ENCODE results near the gene STRC.
"Not testable (repeated sequence)": the region's sequence is repeated elsewhere in the genome, so short reads cannot be mapped to it uniquely, and the experiment has no call there.

Gene STRC
- 0 to 0.28 reads per million in 2 donors for total RNA-seq

DNA sequence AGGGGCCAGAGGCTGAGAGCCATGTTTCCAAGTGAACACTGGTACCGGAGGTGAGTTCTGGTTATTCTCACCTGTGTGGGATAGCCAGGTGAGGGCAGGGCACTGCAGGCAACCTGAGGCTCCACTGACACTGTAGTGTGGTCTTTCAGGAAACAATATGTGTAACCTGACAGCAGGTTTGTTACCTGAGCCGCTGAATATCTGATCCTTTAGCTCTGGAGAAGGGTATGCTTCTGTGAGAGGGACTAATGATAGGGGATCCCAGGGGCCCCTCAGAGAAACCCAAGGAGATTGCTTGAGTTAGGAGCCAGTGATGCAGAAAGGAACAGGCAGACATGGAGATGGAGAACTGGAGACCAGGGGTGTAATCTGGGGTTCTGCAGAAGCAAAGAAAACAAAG, at the start of gene STRC:
STRC (minus strand) TSS at position 101 of the 400 bp plus-strand sequence; CDS start at position 23, 78 bp downstream.
- not testable (repeated sequence) for DNase-seq

DNA sequence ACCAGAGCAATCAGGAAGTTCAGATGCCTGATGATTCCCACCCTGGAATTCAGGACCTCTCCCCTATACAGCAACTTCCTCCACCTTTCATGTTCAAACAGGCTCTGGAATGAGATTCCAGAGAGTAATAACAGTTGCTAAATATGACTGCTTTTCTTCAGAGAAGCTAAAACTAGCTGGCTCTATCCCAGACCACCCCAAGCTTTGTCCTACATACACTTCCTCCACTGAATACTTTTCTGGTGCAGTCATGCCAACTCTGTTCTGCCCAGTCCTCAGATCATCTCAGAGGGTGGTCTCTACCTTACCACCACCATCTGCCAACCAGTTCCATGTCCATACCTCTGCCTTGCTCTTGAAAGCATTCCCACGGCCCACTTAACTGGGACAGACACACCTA, 47.6 kb upstream of the STRC start:
- DNase-seq: not testable (repeated sequence)

DNA sequence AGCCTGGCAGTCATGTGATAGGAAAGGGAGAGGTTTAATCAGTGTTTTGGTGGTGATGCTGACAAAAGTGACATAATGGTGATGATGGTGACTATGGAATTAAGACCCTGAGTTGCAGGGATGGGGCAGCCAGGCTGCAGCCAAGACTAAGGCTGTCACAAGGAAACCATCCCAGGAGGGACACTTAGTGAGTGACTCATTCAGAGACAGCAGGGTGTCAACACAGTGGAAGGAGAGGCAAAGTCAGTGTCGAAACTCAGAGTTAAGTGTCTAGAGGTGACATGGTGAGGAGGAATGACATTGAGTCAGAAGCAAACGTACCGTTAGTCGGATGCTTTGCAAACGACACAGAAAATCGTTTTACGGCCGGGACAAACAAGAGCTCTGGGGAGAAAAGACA, 44.7 kb upstream of the STRC start:
- DNase-seq: not testable (repeated sequence)

DNA sequence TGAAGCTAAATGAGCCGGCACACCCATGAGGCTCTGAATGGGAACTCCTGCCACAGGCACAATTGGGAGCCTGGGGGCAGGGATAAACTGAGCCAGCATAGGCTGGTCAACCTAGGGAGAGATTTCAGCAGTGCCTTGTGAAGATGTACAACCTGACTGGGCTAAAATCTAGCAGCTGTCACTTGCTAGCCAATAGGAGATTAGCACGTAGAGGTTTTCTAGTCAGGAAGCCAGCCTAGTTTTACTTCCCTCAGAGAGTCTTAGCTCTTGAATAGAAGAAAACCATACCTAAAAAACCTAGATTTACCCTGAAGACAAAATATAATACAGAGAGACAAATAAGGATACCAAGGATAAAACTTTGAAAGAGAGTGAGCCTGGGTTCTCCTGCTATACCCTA, 43.7 kb upstream of the STRC start:
- DNase-seq: not testable (repeated sequence)

DNA sequence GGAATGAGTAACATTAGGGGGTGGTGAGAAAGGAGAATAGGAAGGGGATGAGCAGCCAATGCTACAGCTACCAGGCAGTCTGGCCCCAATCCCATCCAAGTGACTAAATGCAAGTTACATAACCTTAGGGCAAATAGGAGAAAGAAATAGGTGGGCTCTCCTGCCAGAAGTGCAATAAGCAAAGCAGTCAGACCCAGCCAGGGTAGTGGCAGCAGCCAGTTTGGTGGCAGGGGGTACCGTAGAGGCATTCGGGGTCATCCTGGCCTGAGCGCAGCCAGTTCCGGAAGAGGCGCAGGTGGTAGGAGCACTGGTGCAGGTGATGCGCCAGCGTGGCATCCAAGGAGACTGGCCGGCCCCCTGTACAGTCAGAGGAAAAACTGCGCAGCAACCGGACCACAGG, 41.1 kb upstream of the STRC start:
- DNase-seq: not testable (repeated sequence)

DNA sequence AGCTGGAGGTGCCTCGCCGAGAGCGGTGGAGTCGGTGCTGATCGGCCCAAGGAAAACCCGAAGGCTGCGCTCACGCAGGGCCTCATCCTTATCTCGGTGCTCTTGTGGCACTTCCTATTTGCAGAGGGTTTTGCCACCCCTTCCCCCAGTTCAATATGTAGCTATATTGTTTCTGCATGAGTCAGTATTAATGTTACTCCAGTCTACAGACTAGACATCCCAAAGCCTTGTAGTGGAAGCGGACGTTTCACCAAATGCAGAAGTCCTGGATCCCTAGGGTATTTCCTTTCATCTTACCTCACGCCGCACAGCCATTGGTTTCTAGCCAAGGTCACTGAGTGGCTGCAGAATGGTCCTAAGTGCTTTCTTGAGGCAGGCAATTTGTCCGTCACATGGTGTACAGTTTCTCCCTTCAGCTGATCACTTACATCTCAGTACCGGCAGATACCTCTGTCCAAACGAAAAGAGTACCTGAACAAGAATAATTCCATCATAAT, 30.9 kb upstream of the STRC start:
- DNase-seq: not testable (repeated sequence)

DNA sequence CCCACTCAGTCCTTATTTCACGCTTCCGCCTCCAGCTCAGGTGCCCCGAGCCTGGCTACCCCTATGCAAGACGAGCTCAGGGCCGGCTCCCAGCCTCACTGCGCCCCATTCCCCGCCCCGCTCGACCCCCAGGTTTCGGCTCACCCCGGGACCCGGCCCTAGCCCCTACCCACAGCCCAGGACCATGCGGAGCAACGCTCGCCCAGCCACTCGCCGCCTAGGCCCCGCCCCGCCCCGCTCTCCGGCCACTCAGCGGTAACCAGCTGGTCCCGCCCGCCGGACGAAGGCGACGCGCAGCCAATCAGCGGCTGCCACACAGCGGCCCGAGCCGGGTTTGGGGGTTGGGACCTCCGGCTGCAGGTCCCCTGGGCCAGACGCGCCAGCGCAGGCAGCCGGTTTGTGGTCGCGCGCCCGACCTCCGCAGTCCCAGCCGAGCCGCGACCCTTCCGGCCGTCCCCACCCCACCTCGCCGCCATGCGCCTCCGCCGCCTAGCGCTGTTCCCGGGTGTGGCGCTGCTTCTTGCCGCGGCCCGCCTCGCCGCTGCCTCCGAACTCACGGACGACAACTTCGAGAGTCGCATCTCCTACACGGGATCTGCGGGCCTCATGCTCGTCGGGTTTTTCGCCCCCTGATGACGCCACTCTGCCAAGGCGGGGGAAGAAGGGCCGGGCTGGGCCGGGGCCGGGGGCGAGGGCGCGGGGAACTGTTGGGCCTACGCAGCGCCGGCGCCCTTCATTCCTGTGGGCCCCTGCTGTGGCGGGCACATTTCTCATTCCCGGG, 30.2 kb upstream of the STRC start, which contains the start of gene CATSPER2:
CATSPER2 (minus strand) TSS at position 196 of the 781 bp plus-strand sequence. CDS start 783 bp downstream, outside the sequence.
- no peak for DNase-seq

DNA sequence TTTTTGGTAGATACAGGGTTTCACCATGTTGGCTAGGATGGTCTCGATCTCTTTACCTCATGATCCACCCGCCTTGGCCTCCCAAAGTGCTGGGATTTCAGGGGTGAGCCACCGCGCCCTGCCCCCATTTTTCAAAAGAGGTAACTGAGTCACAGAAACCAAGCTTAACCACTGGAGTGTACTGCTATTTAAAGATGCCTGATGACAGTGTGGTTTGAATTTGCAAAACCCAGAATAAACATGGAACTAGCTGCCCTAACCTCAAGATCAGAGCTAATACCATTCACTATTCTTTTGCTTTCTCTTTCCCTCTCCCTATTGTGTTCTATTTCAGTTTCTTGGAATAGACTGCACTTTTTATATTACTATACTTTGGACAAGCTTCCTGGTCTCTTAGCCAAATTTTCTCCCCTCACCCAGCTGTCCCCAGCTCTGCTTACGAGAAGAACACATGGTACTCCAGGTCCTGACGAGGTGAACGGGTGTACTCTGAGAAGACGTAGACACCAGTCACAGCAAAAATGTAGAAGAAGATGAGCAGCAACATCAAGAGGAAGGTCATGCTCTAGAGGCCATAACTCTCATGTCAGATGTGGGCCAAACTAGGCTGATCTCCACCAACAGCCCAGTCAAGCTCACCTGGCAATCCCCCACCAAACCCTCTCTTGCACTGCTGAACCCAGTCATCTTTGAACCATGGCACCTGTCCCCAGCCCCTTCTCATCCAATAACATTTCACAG, 20.0 kb upstream of the STRC start:
- not testable (repeated sequence) for DNase-seq

DNA sequence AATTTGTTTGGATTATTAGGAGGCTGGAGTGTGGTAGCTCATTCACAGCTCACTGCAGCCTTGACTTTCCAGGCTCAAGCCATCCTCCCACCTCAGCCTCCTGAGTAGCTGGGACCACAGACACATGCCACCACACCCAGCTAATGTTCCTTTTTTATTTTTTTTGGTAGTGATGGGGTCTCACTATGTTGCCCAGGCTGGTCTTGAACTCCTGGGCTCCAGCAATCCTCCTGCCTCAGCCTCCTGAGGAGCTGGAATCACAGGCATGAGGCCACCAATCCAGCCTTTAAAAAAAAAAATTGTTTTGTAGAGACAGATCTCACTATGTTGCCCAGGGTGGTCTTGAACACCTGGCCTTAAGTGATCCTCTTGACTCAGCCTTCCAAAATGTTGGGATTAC, 8.3 kb upstream of the STRC start:
- DNase-seq: not testable (repeated sequence)

DNA sequence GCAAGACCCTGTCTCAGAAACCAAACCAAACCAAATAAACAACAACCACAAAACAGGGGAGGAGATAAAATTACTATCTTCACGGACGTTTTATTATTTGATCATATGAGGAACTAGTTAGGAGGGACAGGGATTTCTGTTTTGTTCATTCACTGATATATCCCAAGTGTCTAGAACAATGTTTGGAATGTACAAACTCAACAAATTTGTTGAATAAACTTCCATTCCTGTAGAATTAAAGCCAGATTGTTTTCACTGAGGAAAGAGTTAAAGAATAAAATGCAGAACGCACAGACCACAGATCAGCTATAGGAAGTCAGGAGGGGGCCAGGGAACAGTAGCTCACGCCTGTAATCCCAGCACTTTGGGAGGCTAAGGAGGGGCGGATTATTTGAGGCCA, 6.5 kb upstream of the STRC start:
- no peak for DNase-seq

DNA sequence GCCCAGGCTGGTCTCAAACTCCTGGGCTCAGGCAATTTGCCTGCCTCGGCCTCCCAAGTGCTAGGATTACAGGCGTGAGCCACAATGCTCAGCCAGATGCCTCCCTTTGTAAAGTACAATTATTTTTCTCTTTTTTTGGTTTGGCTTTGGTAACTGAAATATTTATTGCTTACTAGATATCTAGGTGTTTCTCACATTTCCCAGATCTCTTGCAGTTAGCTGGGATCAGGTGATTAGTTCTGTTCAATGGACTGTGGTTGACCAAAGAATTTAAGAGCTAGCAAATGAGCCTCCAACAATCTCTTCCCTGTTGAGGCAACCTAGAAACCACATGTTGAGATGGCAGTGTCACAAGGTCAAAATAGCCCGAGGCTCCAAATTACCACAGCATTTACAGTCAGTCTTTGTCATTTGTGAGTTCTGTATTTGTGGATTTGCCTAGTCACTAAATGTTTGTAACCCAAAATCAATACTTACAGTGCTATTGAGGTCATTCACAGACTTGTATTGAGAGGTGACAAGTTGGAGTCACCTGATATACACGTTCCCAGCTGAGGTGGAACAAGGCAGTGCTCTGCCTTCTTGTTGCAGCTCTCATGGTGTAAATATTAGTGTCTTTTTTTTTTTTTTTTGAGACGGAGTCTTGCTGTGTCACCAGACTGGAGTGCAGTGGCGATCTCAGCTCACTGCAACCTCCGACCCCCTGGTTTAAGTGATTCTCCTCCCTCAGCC, 3.6 kb upstream of the STRC start:
- not testable (repeated sequence) for DNase-seq

DNA sequence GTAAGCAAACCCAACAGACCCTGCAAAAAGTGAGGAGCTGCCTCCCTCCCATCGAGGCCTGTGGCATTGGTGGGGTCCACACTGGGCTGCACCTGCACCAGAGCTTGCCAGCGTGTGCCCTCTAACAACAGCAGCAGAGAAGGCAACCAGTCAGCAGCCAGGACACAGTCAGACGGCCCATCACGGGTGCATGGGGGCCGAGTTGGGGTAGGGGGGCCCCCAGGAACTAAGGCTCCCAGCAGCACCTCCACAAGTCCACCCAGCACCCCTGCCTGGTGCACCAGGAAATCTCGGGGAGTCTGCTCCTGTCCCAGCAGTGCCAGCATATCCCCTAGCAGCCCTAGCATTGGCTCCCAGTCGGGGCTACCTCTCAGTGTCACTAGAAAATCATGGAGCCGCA, 850 bp downstream of the STRC start:
- not testable (repeated sequence) for DNase-seq

DNA sequence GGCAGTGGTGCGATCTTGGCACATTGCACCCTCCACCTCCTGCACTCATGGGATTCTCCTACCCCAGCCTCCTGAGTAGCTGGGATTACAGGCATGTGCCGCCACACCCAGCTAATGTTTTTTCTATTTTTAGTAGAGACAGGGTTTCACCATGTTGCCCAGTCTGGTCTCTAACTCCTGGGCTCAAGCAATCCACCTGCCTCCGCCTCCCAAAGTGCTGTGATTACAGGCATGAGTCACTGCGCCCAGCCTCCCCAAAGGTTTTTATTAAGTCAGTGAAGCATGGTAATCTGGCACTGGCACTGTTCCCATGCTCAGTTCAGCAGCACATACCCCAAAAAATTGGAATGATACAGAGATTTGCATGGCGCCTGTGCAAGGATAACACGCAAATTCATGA, 16.4 kb downstream of the STRC start:
- DNase-seq: not testable (repeated sequence)

DNA sequence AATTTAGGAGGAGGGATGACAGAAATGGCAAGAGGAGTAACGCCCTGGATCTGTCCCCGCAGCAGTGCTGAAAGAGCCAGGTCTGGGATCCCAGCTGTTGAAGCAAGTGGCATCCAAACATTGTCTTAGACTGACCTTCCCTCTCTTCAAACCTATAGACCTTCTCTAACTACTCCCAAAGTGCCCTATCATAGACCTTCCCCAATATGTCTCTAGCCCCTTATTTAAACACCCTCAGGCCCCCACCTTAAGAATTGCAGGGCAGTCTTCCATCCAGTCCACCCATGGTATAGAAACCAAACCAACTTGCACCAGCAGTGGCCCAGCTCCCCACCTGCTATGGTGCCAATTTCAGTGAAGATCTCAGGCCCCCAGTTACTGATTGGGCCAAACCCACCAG, 18.4 kb downstream of the STRC start:
- DNase-seq: not testable (repeated sequence)

DNA sequence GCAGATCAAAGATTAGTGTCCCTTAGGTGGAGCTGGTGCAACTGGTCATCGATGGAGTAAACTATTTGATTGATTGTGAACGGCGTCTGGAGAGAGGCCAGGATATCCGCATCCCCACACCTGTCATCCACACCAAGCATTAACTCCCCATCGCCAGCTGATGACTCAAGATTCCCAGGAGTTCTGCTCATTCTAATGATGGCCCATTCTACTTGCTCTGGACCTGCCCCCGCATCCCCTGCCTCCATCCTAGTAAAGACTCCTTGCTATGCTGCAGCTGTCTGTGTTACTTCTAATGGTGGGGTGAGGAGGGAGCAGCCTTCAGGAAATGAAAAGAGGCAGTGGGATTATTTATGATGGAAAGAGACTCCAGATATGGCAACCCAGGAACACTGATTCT, 19.5 kb downstream of the STRC start:
- not testable (repeated sequence) for DNase-seq

DNA sequence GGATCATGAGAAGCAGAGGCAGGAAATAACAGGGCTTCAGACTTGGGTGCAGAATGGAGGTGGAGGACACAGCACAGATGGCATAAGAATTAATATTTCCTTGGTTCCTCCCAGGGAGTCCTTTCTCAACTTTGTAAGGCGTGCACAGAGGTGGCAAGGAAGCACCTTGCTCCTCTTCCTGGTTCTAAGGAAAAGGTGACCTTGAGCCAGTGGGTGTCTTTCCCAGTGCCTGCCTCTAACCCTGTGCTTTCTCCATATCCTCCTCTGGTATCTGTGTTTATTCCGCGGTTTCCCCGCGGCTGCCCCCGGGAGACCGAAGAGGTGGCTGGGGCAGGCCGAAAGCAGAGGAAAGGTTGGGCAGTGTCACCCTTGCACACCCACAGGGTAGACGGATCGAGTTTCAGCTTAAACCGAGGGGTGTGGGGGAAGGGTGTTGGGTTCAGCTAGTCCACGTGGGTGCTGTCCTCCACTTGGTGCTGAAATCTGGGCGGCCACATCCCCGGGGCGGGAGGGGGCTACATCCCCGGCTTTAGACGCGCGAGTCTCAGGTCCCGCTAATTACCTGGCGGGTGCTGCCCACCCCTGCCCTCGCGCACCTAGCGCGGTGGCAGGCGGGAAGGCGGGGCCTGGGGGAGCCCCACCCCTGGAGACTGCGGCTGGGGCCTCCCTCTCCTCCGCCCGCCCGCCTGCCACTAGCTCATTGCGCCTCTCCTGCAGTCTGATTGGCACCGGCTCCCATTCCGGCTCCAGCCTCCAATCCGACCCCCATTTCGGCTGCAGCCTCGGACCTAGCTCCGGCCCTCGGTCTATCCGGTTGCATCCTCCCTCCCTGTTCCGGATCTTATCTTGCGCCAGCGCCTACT, 25.0 kb downstream of the STRC start, which contains the start of gene CKMT1B:
CKMT1B (plus strand) TSS at position 700 of the 863 bp plus-strand sequence. CDS start 192 bp downstream, outside the sequence.
- not testable (repeated sequence) for DNase-seq

DNA sequence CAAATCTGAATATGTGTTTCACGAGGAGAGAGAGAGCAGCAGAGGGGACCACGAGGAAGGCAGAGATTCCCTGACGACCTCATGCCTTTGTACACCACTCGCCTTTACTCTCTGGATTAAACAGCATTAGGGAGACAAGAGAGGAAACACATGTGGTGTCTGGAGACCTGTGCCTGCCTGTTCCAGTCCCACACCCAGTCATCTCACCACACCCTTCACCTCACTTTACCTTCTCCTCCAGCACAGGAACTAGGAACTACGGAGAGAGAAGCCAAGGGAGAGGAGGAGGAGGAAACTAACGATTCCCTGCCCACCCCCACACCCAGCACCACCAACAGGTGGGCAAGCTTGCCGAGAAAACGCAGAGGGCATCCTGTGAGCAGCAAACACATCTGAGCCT, 25.8 kb downstream of the STRC start:
- DNase-seq: not testable (repeated sequence)

DNA sequence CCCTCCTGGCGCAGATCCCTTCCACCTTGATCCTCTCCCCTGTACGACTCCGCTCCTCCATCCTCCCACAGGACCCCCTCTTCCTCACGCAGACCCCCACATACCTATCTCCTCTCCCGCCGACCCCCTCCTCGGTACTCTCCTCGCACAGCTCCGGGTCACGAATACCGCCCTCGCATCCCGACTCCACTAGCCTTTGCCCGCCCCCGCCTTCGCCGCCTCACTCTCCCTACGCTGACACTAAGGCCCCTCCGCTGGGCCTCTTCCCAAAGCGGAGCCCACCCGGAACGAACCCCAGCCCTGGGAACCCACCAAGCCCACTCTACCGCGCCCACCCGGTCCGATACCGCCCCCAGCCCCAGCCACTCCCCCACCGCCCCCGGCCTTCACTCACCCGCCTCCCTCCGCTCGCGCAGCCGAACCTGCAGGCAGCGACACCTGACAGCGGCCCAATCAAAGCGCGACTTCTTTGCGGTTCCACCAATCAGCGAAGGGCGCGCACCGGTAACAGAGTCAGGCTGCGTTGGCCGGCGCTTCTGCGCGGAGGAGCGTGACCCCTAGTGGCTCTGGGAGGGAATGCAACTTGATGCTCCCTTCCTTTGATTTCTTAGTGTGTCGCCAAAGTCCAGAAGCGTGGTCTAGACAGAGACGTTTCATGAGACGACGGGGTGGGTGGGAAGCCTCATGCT, 28.7 kb downstream of the STRC start, which contains the start of gene PPIP5K1:
PPIP5K1 (minus strand) TSS at position 431 of the 689 bp plus-strand sequence. CDS start 5,704 bp downstream, outside the sequence.
- not testable (repeated sequence) for DNase-seq

DNA sequence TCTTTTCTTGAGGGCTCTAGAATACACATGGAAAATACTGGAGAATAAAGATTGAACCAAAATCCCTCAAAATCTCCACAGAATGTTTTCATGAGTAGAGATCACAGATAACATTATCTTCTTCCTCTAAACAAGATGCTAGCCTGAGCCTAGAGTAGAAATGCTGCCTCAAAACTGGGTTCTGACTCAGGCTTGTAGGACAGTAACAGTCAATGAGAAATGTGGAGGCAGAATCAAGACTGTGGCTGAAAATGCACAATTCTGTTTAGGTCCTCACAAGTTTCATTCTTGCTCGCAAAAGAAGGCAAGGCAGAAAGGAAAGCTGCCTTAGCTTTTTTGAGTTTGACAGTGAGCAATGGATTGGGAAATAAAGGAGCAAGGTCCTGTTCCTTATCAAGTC, 44.0 kb downstream of the STRC start:
- DNase-seq: not testable (repeated sequence)

DNA sequence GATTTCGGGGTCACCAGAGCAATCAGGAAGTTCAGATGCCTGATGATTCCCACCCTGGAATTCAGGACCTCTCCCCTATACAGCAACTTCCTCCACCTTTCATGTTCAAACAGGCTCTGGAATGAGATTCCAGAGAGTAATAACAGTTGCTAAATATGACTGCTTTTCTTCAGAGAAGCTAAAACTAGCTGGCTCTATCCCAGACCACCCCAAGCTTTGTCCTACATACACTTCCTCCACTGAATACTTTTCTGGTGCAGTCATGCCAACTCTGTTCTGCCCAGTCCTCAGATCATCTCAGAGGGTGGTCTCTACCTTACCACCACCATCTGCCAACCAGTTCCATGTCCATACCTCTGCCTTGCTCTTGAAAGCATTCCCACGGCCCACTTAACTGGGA, 52.0 kb downstream of the STRC start:
- not testable (repeated sequence) for DNase-seq

DNA sequence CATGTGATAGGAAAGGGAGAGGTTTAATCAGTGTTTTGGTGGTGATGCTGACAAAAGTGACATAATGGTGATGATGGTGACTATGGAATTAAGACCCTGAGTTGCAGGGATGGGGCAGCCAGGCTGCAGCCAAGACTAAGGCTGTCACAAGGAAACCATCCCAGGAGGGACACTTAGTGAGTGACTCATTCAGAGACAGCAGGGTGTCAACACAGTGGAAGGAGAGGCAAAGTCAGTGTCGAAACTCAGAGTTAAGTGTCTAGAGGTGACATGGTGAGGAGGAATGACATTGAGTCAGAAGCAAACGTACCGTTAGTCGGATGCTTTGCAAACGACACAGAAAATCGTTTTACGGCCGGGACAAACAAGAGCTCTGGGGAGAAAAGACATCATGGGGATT, 54.8 kb downstream of the STRC start:
- DNase-seq: not testable (repeated sequence)

Measured in T-helper 9 cell (primary cell).